KMS-11 (cell line): ENCODE results near the gene ENTPD5.

Experiments
- H2AFZ ChIP-seq: fragments of 200-600 bp; sonication (generic); 2 replicates; pipeline ENCODE4 v1.6.1; 2016; ENCODE audit warnings: antibody characterized with exemption, mixed run types, low read depth
- H3K27ac ChIP-seq: fragments of 200-600 bp; sonication (generic); 2 replicates; pipeline ENCODE4 v1.6.1; 2016; ENCODE audit warnings: mild to moderate bottlenecking, mixed run types
- H3K27me3 ChIP-seq: fragments of 200-600 bp; sonication (generic); 2 replicates; pipeline ENCODE4 v1.6.1; 2017; ENCODE audit warnings: mild to moderate bottlenecking, low read depth, mixed run types, moderate library complexity; ENCODE audit not compliant: insufficient read depth
- H3K36me3 ChIP-seq: fragments of 200-600 bp; sonication (generic); 2 replicates; pipeline ENCODE4 v1.6.1; 2017; ENCODE audit warnings: mild to moderate bottlenecking, mixed run types; ENCODE audit not compliant: insufficient read depth
- H3K4me1 ChIP-seq: fragments of 200-600 bp; sonication (generic); 2 replicates; pipeline ENCODE4 v1.6.1; 2016; ENCODE audit warnings: mild to moderate bottlenecking, low read depth, mixed run types; ENCODE audit not compliant: poor library complexity, severe bottlenecking
- H3K4me2 ChIP-seq: fragments of 200-600 bp; sonication (generic); 2 replicates; pipeline ENCODE4 v1.7.0; 2016; ENCODE audit warnings: mild to moderate bottlenecking, mixed run types
- H3K4me3 ChIP-seq: fragments of 200-600 bp; sonication (generic); IDR thresholded peaks from 2 replicates; pipeline ENCODE4 v1.6.1; 2017; ENCODE audit warnings: low read depth, low read length, mixed read lengths; ENCODE audit not compliant: insufficient read depth
- H3K79me2 ChIP-seq: fragments of 200-600 bp; sonication (generic); 2 replicates; pipeline ENCODE4 v1.6.1; 2016; ENCODE audit warnings: low read depth, mixed run types; ENCODE audit not compliant: insufficient read depth
- H3K9ac ChIP-seq: fragments of 200-600 bp; sonication (generic); 2 replicates; pipeline ENCODE4 v1.6.1; 2016; ENCODE audit warnings: mild to moderate bottlenecking, mixed run types
- H4K20me1 ChIP-seq: fragments of 200-600 bp; sonication (generic); 2 replicates; pipeline ENCODE4 v1.6.1; 2016; ENCODE audit warnings: mild to moderate bottlenecking, mixed run types; ENCODE audit not compliant: insufficient read depth
- TF ChIP-seq, protein P1 (sequence below): fragments of 200-600 bp; sonication (generic); conservative IDR thresholded peaks from 2 replicates; pipeline ENCODE4 v1.6.1; 2017; ENCODE audit warnings: low read depth, mild to moderate bottlenecking, antibody characterized with exemption, low read length, moderate library complexity, mixed read lengths

ENTPD5 gene

DNA sequence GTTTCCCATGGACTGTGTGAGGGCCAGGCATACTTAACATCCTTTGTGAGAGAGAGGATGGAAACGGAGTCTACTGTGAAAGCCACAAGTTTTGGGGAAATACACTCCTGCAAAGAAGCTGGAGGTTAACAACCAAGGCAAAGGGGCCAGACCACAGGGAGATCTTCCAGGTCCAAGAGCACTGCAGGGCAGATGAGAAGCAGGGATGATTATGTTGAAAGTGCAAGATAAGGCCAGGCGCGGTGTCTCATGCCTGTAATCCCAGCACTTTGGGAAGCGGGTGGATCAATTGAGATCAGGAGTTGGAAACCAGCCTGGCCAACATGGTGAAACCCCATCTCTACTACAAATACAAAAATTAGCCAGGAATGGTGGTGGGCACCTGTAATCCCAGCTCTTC lies 53.9 kb downstream of the ENTPD5 start:
- no peak overlapping the region for H2AFZ ChIP-seq
- no peaks in the 10 kb centered on the region for H3K27me3 ChIP-seq
- no peak overlapping the region for H3K4me3 ChIP-seq
- no peaks in the 10 kb centered on the region for H3K79me2 ChIP-seq
- H3K27ac ChIP-seq = no peak overlapping the region
- TF ChIP-seq, protein P1, sequence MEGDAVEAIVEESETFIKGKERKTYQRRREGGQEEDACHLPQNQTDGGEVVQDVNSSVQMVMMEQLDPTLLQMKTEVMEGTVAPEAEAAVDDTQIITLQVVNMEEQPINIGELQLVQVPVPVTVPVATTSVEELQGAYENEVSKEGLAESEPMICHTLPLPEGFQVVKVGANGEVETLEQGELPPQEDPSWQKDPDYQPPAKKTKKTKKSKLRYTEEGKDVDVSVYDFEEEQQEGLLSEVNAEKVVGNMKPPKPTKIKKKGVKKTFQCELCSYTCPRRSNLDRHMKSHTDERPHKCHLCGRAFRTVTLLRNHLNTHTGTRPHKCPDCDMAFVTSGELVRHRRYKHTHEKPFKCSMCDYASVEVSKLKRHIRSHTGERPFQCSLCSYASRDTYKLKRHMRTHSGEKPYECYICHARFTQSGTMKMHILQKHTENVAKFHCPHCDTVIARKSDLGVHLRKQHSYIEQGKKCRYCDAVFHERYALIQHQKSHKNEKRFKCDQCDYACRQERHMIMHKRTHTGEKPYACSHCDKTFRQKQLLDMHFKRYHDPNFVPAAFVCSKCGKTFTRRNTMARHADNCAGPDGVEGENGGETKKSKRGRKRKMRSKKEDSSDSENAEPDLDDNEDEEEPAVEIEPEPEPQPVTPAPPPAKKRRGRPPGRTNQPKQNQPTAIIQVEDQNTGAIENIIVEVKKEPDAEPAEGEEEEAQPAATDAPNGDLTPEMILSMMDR = no peak
- H3K36me3 ChIP-seq = no peaks in the 10 kb centered on the region
- no peak overlapping the region for H3K9ac ChIP-seq
- no peaks in the 10 kb centered on the region for H4K20me1 ChIP-seq
- no peaks in the 10 kb centered on the region for H3K4me1 ChIP-seq
- no peak overlapping the region for H3K4me2 ChIP-seq

DNA sequence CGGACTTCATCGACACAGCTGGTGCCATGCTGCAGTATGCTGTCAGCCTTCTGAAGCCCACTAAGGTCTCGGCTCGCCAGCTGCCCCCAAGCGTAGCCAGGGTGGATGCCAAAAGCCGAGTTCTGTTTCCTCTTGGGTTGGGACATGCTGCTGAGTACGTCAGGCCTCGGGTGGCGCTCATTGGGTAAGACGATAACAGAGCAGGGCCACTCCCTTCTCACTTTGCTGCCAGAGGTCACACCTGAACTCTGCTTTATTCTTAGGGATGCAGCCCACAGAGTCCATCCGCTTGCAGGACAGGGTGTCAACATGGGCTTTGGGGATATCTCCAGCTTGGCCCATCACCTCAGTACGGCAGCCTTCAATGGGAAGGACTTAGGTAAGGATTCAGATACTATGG lies 57.9 kb downstream of the ENTPD5 start:
- Histone ChIP-seq H3K9ac (no peak overlapping the region), H3K4me3 (no peak overlapping the region), H3K4me2 (no peak overlapping the region), H3K4me1 (no peaks in the 10 kb centered on the region), H3K27ac (no peak overlapping the region), H3K79me2 (no peaks in the 10 kb centered on the region), H3K27me3 (no peaks in the 10 kb centered on the region), H4K20me1 (no peaks in the 10 kb centered on the region), H3K36me3 (no peaks in the 10 kb centered on the region), H2AFZ (no peak overlapping the region)
- TF ChIP-seq, protein P1 = no peak

DNA sequence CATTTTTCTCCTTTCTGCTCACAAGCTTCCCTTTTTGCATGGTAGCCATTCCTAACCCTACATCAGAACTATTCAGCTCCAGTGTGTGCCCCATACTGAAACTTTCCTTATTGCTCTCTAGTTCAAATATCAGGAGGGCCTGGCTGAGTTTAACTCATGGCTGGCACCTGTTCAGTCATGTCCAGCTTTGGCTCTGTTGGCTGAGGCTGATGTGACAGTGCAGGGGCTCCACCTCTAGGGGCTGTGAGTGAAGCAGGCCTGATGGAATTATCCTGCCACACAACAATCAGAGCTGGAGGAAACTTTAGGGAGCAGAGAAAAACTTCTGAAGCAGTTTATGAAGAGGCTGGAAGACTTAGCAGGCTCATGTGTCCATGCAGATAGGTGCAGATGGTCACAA lies 60.5 kb downstream of the ENTPD5 start:
- no peaks in the 10 kb centered on the region for H3K4me1 ChIP-seq
- H2AFZ ChIP-seq = no peak overlapping the region
- TF ChIP-seq, protein P1 = no peak
- no peak overlapping the region for H3K4me2 ChIP-seq
- H4K20me1 ChIP-seq = no peaks in the 10 kb centered on the region
- no peak overlapping the region for H3K27ac ChIP-seq
- H3K36me3 ChIP-seq = no peaks in the 10 kb centered on the region
- H3K9ac ChIP-seq = no peak overlapping the region
- H3K27me3 ChIP-seq = no peaks in the 10 kb centered on the region
- no peaks in the 10 kb centered on the region for H3K79me2 ChIP-seq
- H3K4me3 ChIP-seq = no peak overlapping the region

DNA sequence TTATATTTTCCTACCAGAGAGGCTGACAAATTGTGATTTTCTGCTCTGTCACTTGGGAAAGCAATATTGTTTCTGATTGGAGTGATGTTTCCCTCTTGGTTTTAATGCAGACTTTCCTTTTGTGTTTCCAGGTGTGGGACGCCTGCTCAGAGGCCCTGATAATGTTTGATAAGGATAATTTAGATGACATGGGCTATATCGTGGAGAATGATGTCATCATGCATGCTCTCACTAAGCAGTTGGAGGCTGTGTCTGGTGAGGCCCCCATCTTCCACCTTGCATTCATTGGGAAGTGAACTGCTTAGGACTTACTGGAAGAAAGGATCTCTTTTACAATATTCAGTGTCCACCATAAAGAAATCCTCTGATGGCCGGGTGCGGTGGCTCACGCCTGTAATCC lies 63.4 kb downstream of the ENTPD5 start:
- Histone ChIP-seq H3K79me2 (no peaks in the 10 kb centered on the region), H3K27ac (no peak overlapping the region), H3K4me3 (no peak overlapping the region), H3K9ac (no peak overlapping the region), H3K27me3 (no peaks in the 10 kb centered on the region), H2AFZ (no peak overlapping the region), H3K4me2 (no peak overlapping the region), H3K36me3 (no peaks in the 10 kb centered on the region), H3K4me1 (no peaks in the 10 kb centered on the region), H4K20me1 (no peaks in the 10 kb centered on the region)
- TF ChIP-seq, protein P1 = no peak

DNA sequence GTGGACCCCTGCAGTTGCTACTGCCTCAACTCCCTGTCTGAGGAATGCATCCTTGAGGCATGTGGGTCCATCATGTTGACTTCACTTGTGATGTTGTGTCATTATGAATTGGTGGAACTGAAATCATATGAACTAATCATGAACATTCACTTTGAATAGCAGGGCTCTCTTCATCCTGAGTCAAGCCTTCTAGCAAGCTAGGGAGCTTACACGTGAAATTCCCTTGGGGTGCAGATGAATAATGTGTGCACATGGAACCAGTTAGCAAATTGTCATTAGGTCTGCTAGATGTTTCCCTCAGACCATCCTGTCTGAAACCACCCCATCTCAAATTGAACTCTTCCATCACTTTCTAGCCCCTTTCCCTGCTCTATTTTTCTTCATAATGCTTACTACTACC lies 65.4 kb downstream of the ENTPD5 start:
- H4K20me1 ChIP-seq = no peaks in the 10 kb centered on the region
- TF ChIP-seq, protein P1 = no peak
- no peaks in the 10 kb centered on the region for H3K27me3 ChIP-seq

More for the DNA sequence above, 65.4 kb downstream of the ENTPD5 start:
- no peaks in the 10 kb centered on the region for H3K36me3 ChIP-seq
- H3K4me1 ChIP-seq = no peaks in the 10 kb centered on the region
- no peak overlapping the region for H3K4me3 ChIP-seq
- H2AFZ ChIP-seq = no peak overlapping the region
- H3K79me2 ChIP-seq = no peaks in the 10 kb centered on the region
- no peak overlapping the region for H3K4me2 ChIP-seq
- H3K9ac ChIP-seq = no peak overlapping the region
- no peak overlapping the region for H3K27ac ChIP-seq
